ENCODE measurements around the gene LRRC37B. TPM values are rescaled to one million over a fixed set of nuclear protein-coding genes. Genes with fewer than 3 reads are reported as not detected.
"Not testable (repeated sequence)": the region's sequence is repeated elsewhere in the genome, so short reads cannot be mapped to it uniquely, and the experiment has no call there.

The LRRC37B gene
- total RNA-seq, 6 donors from 2014 or later: 13.7 to 77.5 (median 23.4) TPM

DNA sequence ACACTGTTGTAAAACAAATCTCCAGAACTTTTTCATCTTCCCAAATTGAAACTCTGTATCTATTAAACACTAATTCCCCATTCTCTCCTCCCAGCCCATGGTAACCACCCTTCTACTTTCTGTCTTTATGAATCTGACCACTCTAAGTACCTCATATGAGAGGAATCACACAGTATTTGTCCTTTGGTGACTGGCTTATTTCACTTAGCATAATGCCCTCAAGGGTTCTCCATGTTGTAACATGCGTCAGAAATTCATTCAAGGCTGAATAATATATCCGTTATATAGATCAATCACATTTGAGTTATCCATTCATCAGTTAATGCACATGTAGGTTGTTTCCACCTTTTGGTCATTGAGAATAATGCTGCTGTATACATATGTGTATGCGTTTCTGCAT is 48.2 kb downstream of the LRRC37B start:
- H3K36me3 ChIP-seq; DNase-seq; H3K4me1 ChIP-seq; H3K9me3 ChIP-seq; ATAC-seq (ENCODE audit: low FRiP score in 2 of 2); H3K4me3 ChIP-seq; H3K27ac ChIP-seq; H3K27me3 ChIP-seq: not testable (repeated sequence)
- WGBS, 2 donors: 95 to 97% methylated on average over 2 to 3 of the region's 3 CpGs

DNA sequence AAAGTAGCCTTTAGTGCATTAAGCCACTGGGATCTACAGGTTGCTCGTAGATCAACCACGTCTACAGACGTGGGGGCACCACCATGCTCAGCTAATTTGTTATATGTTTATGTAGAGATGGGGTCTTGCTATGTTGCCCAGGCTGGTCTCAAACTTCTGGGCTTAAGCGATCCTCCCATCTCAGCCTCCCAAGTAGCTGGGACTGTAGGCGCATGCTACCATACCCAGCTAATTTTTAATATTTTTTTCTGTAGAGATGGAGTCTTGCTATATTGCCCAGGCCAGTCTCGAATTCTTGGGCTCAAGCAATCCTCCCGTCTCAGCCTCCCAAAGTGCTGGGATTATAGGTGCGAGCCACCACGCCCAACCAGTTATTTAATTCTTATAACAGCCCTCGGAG is 49.3 kb downstream of the LRRC37B start:
- not testable (repeated sequence) for DNase-seq

GRCh38 chr17:32057460-32058105 is 50.4 kb downstream of the LRRC37B start:
- ATAC-seq (ENCODE audit: low FRiP score in 2 of 2); H3K27ac ChIP-seq; H3K9me3 ChIP-seq; H3K36me3 ChIP-seq; H3K27me3 ChIP-seq; H3K4me1 ChIP-seq; DNase-seq; H3K4me3 ChIP-seq: not testable (repeated sequence)
- WGBS, 2 donors: 77 to 82% methylated on average over 11 to 12 of the region's 12 CpGs

More for the DNA sequence above, 49.3 kb downstream of the LRRC37B start:
- 95 to 99% methylated on average over 7 of the region's 10 CpGs for WGBS, 2 donors
- H3K4me3 ChIP-seq; H3K27ac ChIP-seq; H3K9me3 ChIP-seq; ATAC-seq (ENCODE audit: low FRiP score in 2 of 2); H3K27me3 ChIP-seq; H3K4me1 ChIP-seq; H3K36me3 ChIP-seq: not testable (repeated sequence)

GRCh38 chr17:32060695-32061094 is 53.5 kb downstream of the LRRC37B start:
- not testable (repeated sequence) for H3K9me3 ChIP-seq, H3K4me3 ChIP-seq, H3K27me3 ChIP-seq, DNase-seq, H3K27ac ChIP-seq, H3K36me3 ChIP-seq, H3K4me1 ChIP-seq
- ATAC-seq (ENCODE audit: low FRiP score in 2 of 2): peak; percentile 27 to 36
- WGBS, 2 donors: 39% methylated on average over 3 of the region's 9 CpGs; no CpG with 5 or more reads in 1 of the 2 donors

GRCh38 chr17:32061840-32062239 is 54.7 kb downstream of the LRRC37B start:
- not testable (repeated sequence) for H3K4me1 ChIP-seq; H3K9me3 ChIP-seq; H3K27me3 ChIP-seq; DNase-seq; H3K27ac ChIP-seq; ATAC-seq (ENCODE audit: low FRiP score in 2 of 2); H3K36me3 ChIP-seq; H3K4me3 ChIP-seq
- 54 to 65% methylated on average over 7 to 8 of the region's 8 CpGs for WGBS, 2 donors

DNA sequence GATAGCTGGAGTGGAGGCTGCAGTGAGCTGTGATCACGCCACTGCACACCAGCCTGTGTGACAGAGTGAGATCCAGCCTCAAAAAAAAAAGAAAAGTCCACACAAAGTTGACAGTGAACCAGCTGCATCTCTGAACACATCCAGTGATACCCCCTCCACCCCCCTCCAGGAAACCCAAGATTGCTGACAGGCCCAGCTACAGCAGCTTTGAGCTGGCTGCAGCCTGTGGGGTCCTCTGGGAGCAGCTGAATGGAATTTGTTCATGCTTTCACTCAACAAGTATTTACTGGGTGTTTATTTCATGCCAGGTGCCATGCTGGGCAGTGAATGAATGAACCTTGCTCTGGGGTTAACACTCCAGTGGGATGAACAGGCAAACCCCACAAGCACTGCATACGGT is 56.9 kb downstream of the LRRC37B start:
- H3K4me3 ChIP-seq; H3K27me3 ChIP-seq; H3K9me3 ChIP-seq; H3K27ac ChIP-seq; DNase-seq; ATAC-seq (ENCODE audit: low FRiP score in 2 of 2); H3K4me1 ChIP-seq; H3K36me3 ChIP-seq: not testable (repeated sequence)
- 80 to 100% methylated on average over 1 to 2 of the region's 2 CpGs for WGBS, 2 donors

DNA sequence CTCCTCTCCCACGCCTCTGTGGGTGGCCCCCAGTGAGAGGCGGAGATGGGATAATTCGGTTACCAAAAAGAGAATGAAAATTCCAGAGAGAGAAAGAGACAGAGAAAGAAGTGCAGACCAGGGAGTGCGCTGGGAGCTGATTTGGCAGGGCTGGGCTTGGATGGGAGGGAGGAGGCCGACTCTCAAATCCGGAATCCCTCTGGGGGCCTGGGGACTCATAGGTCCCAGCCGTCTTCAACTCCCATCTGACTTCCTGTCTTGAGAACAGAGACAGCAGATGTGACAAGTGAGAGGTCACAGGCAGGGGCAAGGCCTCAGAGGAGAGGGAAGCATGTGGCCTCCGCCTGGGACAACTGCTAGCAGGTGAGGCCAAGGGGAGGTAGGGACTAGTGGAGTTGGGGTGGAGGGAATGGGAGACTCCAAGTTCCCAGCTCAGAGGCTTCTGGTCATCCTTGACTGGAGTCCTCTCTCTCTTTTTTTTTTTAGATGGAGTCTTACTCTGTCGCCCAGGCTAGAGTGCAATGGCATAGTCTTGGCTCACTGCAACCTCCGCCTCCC is 59.0 kb downstream of the LRRC37B start:
- DNase-seq; H3K27me3 ChIP-seq; H3K36me3 ChIP-seq; H3K4me3 ChIP-seq; H3K4me1 ChIP-seq; ATAC-seq (ENCODE audit: low FRiP score in 2 of 2); H3K9me3 ChIP-seq; H3K27ac ChIP-seq: not testable (repeated sequence)
- WGBS, 2 donors: 61 to 73% methylated on average over 8 of the region's 10 CpGs

- not testable (repeated sequence) for H3K36me3 ChIP-seq, H3K9me3 ChIP-seq, H3K4me1 ChIP-seq, H3K27me3 ChIP-seq
- WGBS, 2 donors: 46 to 65% methylated on average over 14 of the region's 25 CpGs
- Histone ChIP-seq H3K4me3 (peak overlapping the region in 2 of 4 donors; percentile 22 to 27), H3K27ac (peak overlapping the region in 1 of 4 donors; percentile 52)
- peak; percentile 93 to 96 for ATAC-seq (ENCODE audit: low FRiP score in 2 of 2)
- peak; percentile 60 to 82 for DNase-seq
- TF ChIP-seq, protein P1, sequence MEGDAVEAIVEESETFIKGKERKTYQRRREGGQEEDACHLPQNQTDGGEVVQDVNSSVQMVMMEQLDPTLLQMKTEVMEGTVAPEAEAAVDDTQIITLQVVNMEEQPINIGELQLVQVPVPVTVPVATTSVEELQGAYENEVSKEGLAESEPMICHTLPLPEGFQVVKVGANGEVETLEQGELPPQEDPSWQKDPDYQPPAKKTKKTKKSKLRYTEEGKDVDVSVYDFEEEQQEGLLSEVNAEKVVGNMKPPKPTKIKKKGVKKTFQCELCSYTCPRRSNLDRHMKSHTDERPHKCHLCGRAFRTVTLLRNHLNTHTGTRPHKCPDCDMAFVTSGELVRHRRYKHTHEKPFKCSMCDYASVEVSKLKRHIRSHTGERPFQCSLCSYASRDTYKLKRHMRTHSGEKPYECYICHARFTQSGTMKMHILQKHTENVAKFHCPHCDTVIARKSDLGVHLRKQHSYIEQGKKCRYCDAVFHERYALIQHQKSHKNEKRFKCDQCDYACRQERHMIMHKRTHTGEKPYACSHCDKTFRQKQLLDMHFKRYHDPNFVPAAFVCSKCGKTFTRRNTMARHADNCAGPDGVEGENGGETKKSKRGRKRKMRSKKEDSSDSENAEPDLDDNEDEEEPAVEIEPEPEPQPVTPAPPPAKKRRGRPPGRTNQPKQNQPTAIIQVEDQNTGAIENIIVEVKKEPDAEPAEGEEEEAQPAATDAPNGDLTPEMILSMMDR (IDR thresholded peaks at IDR 0.05): peak in 3 of 6 experiments; percentile 21 to 66 (median 51)
These were observed 59.9 kb downstream of the LRRC37B start for GRCh38 chr17:32066863-32067642.

DNA sequence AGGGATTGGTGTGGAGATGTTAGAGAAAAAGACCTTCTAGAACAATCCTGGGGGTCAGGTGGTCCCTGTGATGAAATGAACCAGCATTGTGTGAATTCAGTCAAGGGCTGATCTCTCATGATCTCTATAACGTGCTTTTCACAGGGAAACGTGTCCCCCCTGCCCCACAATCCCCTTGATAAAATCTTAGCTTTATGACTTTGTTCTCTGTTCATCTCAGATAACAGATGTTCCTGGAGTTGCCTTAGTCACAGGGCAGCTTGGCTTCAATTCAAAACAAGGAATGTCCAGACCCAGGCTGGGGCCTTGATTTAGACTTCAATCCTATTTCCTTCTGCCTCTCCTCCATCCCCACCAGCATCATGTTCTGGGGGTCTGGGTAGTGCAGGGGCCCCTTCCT is 61.9 kb downstream of the LRRC37B start:
- not testable (repeated sequence) for DNase-seq; H3K4me3 ChIP-seq; H3K27me3 ChIP-seq; H3K36me3 ChIP-seq; H3K27ac ChIP-seq; ATAC-seq (ENCODE audit: low FRiP score in 2 of 2); H3K9me3 ChIP-seq; H3K4me1 ChIP-seq
- 54 to 72% methylated on average over 2 of the region's 2 CpGs for WGBS, 2 donors

DNA sequence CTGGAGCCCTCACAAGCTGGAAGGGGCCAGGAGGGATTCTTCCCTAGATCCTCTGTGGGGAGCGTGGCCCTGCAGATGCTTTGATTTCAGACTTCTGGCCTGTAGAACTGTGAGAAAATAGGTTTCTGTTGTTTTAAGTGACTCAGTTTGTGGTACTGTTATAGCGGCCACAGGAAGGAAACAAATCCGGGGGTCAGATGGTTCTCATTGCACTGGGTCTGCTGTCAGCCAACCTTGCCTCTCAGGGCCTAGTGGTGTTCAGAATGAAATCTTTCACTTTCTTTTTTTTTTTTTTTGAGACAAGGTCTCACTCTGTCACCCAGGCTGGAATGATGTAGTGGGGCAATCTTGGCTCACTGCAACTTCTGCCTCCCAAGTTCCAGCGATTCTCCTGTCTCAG is 64.8 kb downstream of the LRRC37B start:
- not testable (repeated sequence) for ATAC-seq (ENCODE audit: low FRiP score in 2 of 2); H3K9me3 ChIP-seq; H3K4me3 ChIP-seq; H3K27ac ChIP-seq; DNase-seq; H3K27me3 ChIP-seq; H3K36me3 ChIP-seq; H3K4me1 ChIP-seq
- WGBS, 2 donors: 32 to 56% methylated on average over 1 to 3 of the region's 4 CpGs

DNA sequence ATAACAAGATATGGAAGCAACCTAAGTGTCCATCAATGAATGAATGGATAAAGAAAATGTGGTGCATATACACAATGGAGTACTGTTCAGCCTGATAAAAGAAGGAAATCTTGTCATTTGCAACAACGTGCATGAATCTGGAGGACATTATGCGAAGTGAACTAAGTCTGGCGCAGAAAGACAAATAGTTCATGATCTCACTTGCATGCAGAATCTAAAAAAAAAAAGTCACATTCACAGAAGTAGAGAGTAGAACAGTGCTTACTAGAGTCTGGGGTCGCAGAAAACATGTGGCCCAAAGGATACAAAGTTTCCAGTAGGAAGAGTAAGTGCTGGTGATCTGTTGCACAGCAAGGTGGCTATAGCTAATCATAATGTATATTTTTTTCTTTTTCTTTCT is 65.9 kb downstream of the LRRC37B start:
- not testable (repeated sequence) for H3K4me3 ChIP-seq; H3K36me3 ChIP-seq; H3K27ac ChIP-seq; H3K4me1 ChIP-seq; H3K9me3 ChIP-seq; ATAC-seq (ENCODE audit: low FRiP score in 2 of 2); DNase-seq; H3K27me3 ChIP-seq
- WGBS, 2 donors: 82 to 100% methylated on average over 4 of the region's 4 CpGs

DNA sequence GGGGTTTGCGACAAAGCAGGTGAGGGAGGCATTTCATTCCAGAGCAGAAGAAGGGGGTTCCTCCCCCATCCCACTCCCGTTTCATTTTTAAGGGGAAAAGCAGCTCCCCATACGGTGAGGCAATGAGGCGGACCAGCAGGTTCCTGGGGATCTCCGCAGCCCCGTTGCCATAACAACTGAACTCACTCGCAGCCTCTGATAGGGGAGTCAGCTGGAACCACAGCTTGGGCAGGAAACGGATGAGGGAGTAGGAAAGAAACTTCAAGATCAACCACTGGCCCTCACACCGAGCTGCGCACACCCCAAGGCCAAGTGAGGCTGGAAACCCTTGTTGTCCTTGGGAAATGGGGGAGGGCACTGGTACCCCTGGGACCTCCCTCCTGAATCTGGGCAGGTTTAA is 72.6 kb downstream of the LRRC37B start:
- H3K36me3 ChIP-seq, H3K9me3 ChIP-seq, H3K27me3 ChIP-seq, H3K4me3 ChIP-seq, H3K27ac ChIP-seq: not testable (repeated sequence)
- DNase-seq: peak in 1 of 2 donors; percentile 60
- peak; percentile 24 to 30 for ATAC-seq (ENCODE audit: low FRiP score in 2 of 2)
- WGBS, 2 donors: 0% methylated on average over 6 to 9 of the region's 10 CpGs
- peaks cover 0 to 12% (median 0%) of the 10 kb centered on the region in 4 donors for H3K4me1 ChIP-seq

All from upper lobe of left lung (tissue), 6 donors.